ENCODE results near the gene ADAMTS19. TPM values are rescaled to one million over a fixed set of nuclear protein-coding genes. Genes with fewer than 3 reads are reported as not detected.
A peak's percentile ranks its signal among the peaks of the same experiment; 100 is the strongest.

ADAMTS19 gene
- total and polyA plus RNA-seq, 8 donors = 0.05 to 18.0 (median 0.87) TPM; not detected in 4

GRCh38 chr5:129438322-129438721, 21.8 kb upstream of the ADAMTS19 start:
- TF ChIP-seq POLR2AphosphoS5 (IDR thresholded peaks at IDR 0.05) = no peak
- TF ChIP-seq POLR2A (IDR thresholded peaks at IDR 0.05) = no peak
- TF ChIP-seq EP300 (IDR thresholded peaks at IDR 0.05) = no peak
- no peak for TF ChIP-seq CTCF (IDR thresholded peaks at IDR 0.05)
- Histone ChIP-seq H3K27me3 (no peaks in the 10 kb centered on the region), H3K36me3 (no peaks in the 10 kb centered on the region), H3K4me3 (no peak overlapping the region), H3K27ac (no peak overlapping the region), H3K9me3 (no peaks in the 10 kb centered on the region), H3K4me1 (peaks cover 0 to 11% (median 0%) of the 10 kb centered on the region in 4 donors)
- WGBS, 5 donors = 84 to 97% (median 89%) methylated on average over 3 of the region's 3 CpGs
- DNase-seq = no peak
- intact Hi-C loops (cut with DNase I; ENCODE audit: low total_unique reads) = no loop called here

- peak in 1 of 2 donors; percentile 76 for DNase-seq
- Histone ChIP-seq H3K4me1 (peaks cover 0 to 11% (median 0%) of the 10 kb centered on the region in 4 donors), H3K9me3 (no peaks in the 10 kb centered on the region), H3K27ac (peak overlapping the region in 3 of 5 donors; percentile 44 to 85 (median 67)), H3K36me3 (no peaks in the 10 kb centered on the region), H3K4me3 (peak overlapping the region in 3 of 4 donors; percentile 31 to 41 (median 31)), H3K27me3 (no peaks in the 10 kb centered on the region)
- 36 to 60% (median 52%) methylated on average over 6 of the region's 6 CpGs for WGBS, 5 donors
- intact Hi-C loops (cut with DNase I; ENCODE audit: low total_unique reads) = no loop called here
- TF ChIP-seq POLR2A (IDR thresholded peaks at IDR 0.05) (no peak), EP300 (IDR thresholded peaks at IDR 0.05) (no peak), CTCF (IDR thresholded peaks at IDR 0.05) (no peak), POLR2AphosphoS5 (IDR thresholded peaks at IDR 0.05) (peak in 2 of 3 donors; percentile 44 to 71)
Measured at GRCh38 chr5:129440424-129440823, 19.7 kb upstream of the ADAMTS19 start.

- peaks cover 0 to 11% (median 0%) of the 10 kb centered on the region in 4 donors for H3K4me1 ChIP-seq
- H3K4me3 ChIP-seq = no peak overlapping the region
- no peaks in the 10 kb centered on the region for H3K36me3 ChIP-seq
- H3K27ac ChIP-seq = no peak overlapping the region
- WGBS, 5 donors = 67 to 84% (median 70%) methylated on average over 1 of the region's 1 CpG
- DNase-seq = no peak
- intact Hi-C loops (cut with DNase I; ENCODE audit: low total_unique reads) = no loop called here
- H3K27me3 ChIP-seq = no peaks in the 10 kb centered on the region
- TF ChIP-seq POLR2A (IDR thresholded peaks at IDR 0.05) = no peak
- TF ChIP-seq CTCF (IDR thresholded peaks at IDR 0.05) = no peak
- TF ChIP-seq EP300 (IDR thresholded peaks at IDR 0.05) = no peak
- TF ChIP-seq POLR2AphosphoS5 (IDR thresholded peaks at IDR 0.05) = no peak
- H3K9me3 ChIP-seq = no peaks in the 10 kb centered on the region
Measured at GRCh38 chr5:129441096-129441495, 19.0 kb upstream of the ADAMTS19 start.

GRCh38 chr5:129445379-129445778, 14.7 kb upstream of the ADAMTS19 start:
- Histone ChIP-seq H3K4me3 (no peak overlapping the region), H3K4me1 (peaks cover 0 to 8% (median 0%) of the 10 kb centered on the region in 4 donors), H3K36me3 (no peaks in the 10 kb centered on the region), H3K27me3 (no peaks in the 10 kb centered on the region), H3K27ac (no peak overlapping the region), H3K9me3 (no peaks in the 10 kb centered on the region)
- TF ChIP-seq EP300 (IDR thresholded peaks at IDR 0.05) (no peak), CTCF (IDR thresholded peaks at IDR 0.05) (no peak), POLR2A (IDR thresholded peaks at IDR 0.05) (no peak), POLR2AphosphoS5 (IDR thresholded peaks at IDR 0.05) (no peak)
- WGBS, 5 donors = 81 to 99% (median 93%) methylated on average over 2 of the region's 2 CpGs
- no peak for DNase-seq
- intact Hi-C loops (cut with DNase I; ENCODE audit: low total_unique reads) = no loop called here
